Embryonic facial prominence (tissue), 1 donor: ENCODE results near the gene AGPS.

Source experiments
- DNase-seq: peaks from one replicate; pipeline ENCODE4 v3.0.0-alpha.2; 2016; ENCODE audit errors: extremely low spot score

The AGPS gene

DNA sequence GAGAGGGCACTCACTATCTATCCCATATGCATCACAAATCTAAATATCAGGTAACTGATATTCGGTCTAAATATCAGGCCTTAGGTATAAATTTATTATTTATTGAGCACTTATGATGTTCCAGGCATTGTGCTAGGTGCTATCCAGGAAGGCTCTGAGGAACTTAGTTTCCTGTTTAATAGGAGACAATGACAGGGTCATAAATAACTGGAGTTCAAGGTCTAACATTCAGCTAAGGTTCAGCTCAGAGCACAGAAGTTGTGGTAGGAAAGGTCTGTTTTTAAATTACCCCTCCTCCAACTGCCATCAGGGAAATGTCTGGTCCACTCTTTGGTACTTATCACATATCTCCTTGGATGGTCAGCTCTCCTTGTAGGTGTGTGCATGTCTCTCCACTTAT is 193.6 kb downstream of the AGPS start:
- no peak for DNase-seq

DNA sequence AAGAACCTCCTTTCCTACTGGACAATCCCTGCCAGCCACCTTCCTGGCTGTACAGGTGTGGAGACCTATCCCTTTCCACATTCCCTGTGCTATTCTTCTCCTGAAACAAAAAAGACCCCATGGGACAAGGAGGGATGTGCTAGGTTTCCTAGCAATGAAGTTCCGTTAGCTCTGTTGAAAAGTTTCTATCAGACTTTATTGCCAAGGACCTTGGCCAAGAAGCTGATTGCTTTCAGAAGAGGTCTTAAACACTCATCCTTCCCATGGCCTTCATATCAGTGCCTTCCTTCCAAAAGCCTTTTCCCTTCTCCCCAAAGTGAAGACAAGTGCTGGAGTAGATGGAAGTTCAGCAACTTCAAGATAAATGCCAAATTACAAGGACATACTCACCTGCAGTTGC is 194.8 kb downstream of the AGPS start:
- no peak for DNase-seq

DNA sequence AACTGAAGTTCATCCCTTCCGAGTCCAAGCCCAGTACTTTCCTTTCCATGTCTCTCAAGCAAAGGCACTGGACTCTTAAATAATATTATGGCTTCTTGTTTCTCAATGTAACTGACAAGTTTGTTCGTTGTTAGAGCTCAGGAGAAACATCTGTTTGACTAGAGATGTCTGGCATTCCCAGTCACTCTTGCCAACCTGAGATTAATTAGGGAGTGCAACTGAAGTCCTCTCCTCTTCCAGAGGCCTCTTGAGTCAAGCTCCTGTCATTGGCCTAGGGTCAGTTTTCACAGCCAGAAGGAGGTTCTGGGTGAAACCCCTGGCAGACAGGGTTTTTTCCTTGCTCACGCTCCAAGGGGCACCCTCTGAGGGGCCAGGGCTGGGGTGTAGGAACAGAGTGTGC is 196.1 kb downstream of the AGPS start:
- no peak for DNase-seq

DNA sequence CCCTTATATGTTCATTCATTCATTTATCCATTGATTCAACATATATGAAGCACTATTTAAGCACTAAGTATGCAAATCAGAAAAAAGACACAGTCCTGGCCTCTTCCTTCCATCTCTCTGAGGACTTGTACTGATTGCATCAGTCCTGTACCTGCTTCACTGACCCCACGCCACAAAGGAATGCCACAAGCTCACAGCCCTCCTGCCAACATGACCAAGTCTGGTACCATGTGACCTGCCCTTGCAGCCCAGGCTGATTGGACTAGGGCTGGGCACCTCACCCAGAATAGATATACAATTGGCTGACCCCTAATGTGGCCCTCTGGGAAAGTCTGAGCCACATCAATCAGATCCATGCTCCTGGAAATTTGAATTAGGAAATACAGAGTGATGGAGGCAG is 196.6 kb downstream of the AGPS start:
- no peak for DNase-seq

DNA sequence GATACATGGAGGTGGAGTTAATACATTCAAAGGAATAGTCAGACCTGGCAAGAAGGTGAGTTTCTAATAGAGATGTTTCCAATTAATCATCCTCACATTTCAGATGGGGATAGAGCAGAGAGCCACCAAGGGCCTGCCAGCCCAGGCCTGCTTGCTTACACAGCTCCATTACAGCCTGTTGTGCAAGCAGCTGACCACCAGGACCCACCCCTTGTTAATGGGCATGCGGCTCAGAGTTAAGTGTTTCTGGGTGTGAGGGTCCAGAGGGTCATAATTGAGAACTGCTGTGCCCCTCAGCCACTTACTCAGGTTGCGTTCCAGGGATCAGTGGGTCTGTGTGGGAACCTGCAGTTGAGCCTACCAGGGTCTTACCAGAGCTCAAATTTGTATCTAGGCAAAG is 199.8 kb downstream of the AGPS start:
- no peak for DNase-seq

DNA sequence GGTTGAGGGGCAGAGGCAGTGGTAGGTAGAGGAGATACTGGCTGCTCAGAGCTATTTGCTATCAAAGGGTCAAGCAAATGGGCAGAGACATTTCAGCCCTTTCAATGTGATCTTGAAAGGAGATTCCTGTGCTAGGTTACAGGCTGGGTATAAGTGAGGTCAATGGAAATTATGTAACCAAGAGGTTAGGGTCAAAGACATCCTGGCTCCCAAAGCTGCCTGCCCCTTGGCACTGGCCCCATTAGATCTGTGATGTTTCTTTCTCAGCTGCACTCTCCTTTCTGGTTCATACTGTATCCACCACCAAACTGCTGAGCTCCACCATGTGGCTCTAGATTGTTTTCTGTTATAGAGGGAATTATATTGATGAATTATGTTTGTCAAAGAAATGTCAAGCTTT is 200.4 kb downstream of the AGPS start:
- DNase-seq, result no peak

DNA sequence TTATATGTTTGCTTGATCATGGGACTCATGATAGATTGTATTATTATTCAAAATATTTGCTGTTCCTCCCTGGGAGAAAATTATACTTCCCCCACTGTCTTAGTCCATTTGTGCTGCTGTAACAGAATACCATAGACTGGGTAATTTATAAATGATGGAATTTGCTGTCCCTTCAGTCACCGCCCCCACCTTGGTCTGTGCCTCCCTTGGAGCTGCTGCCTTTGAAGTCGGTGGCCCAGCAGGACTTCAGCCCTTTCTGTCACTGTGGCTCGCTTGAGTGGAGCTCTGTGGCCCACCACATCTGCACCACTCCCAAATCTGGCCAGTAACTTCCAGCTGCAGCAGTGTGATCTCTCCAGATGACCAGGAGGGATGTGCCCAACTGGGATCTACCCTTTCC is 200.8 kb downstream of the AGPS start:
- DNase-seq, result no peak
